ENCODE results near the gene TMPRSS9.
A peak's percentile ranks its signal among the peaks of the same experiment; 100 is the strongest.
"Not testable (repeated sequence)": the region's sequence is repeated elsewhere in the genome, so short reads cannot be mapped to it uniquely, and the experiment has no call there.

Gene TMPRSS9

GRCh38 chr19:2394054-2394441 lies 34.0 kb downstream of the TMPRSS9 start:
- no peaks in the 10 kb centered on the region for H3K36me3 Mint-ChIP-seq
- peak overlapping the region; percentile 49 for H3K4me3 Mint-ChIP-seq

GRCh38 chr19:2394442-2395292 lies 34.6 kb downstream of the TMPRSS9 start:
- peaks cover 24% of the 10 kb centered on the region for H3K4me1 Mint-ChIP-seq
- CTCF ChIA-PET = interaction anchor here (0.8 to 4.2 kb wide), 7 partner anchors 62 to 239 kb away, joined by 3 to 19 read pairs (median 3); partner anchors contain the start of gene PLEKHJ1
- DNase-seq = peak; percentile 56
- H3K27ac Mint-ChIP-seq = peak overlapping the region; percentile 85
- H3K4me3 Mint-ChIP-seq = peak overlapping the region; percentile 45
- H3K27me3 Mint-ChIP-seq = peaks cover 14% of the 10 kb centered on the region
- H3K36me3 Mint-ChIP-seq = no peaks in the 10 kb centered on the region
- no peaks in the 10 kb centered on the region for H3K9me3 Mint-ChIP-seq

More at GRCh38 chr19:2394054-2394441, 34.0 kb downstream of the TMPRSS9 start:
- H3K9me3 Mint-ChIP-seq = no peaks in the 10 kb centered on the region
- H3K4me1 Mint-ChIP-seq = peaks cover 24% of the 10 kb centered on the region
- DNase-seq = peak; percentile 61
- peaks cover 20% of the 10 kb centered on the region for H3K27me3 Mint-ChIP-seq
- CTCF ChIA-PET = interaction anchor here (0.8 to 4.2 kb wide), 7 partner anchors 62 to 238 kb away, joined by 3 to 19 read pairs (median 3); partner anchors contain the start of gene PLEKHJ1
- H3K27ac Mint-ChIP-seq = peak overlapping the region; percentile 85

GRCh38 chr19:2395293-2395829 lies 35.3 kb downstream of the TMPRSS9 start:
- H3K9me3 Mint-ChIP-seq, DNase-seq, H3K4me3 Mint-ChIP-seq, H3K36me3 Mint-ChIP-seq: not testable (repeated sequence)
- Mint-ChIP-seq H3K27ac (peak overlapping the region; percentile 49), H3K27me3 (peaks cover 11% of the 10 kb centered on the region), H3K4me1 (peaks cover 24% of the 10 kb centered on the region)
- CTCF ChIA-PET = interaction anchor here (1.0 to 1.2 kb wide), 2 partner anchors 80 to 218 kb away, joined by 3 read pairs; no protein-coding TSS in a partner anchor

GRCh38 chr19:2397173-2397572 lies 37.1 kb downstream of the TMPRSS9 start:
- H3K27me3 Mint-ChIP-seq, H3K9me3 Mint-ChIP-seq, DNase-seq, H3K36me3 Mint-ChIP-seq, H3K27ac Mint-ChIP-seq, CTCF ChIA-PET, H3K4me3 Mint-ChIP-seq: not testable (repeated sequence)
- peaks cover 22% of the 10 kb centered on the region for H3K4me1 Mint-ChIP-seq

GRCh38 chr19:2398735-2399305 lies 38.8 kb downstream of the TMPRSS9 start:
- Mint-ChIP-seq H3K27me3 (peaks cover 3% of the 10 kb centered on the region), H3K4me3 (no peak overlapping the region), H3K4me1 (peaks cover 11% of the 10 kb centered on the region), H3K36me3 (no peaks in the 10 kb centered on the region), H3K27ac (no peak overlapping the region), H3K9me3 (no peaks in the 10 kb centered on the region)
- no peak for DNase-seq
- CTCF ChIA-PET = interaction anchor here (1.4 kb wide), 1 partner anchor 137 kb away, joined by 3 read pairs; no protein-coding TSS in a partner anchor

- no peak for DNase-seq
- Mint-ChIP-seq H3K27me3 (peaks cover 3% of the 10 kb centered on the region), H3K4me3 (no peak overlapping the region), H3K27ac (no peak overlapping the region), H3K9me3 (no peaks in the 10 kb centered on the region), H3K36me3 (no peaks in the 10 kb centered on the region), H3K4me1 (peaks cover 5% of the 10 kb centered on the region)
- CTCF ChIA-PET = no interaction called here
Measured at GRCh38 chr19:2399582-2399981, 39.5 kb downstream of the TMPRSS9 start.

- CTCF ChIA-PET = no interaction called here
Measured at GRCh38 chr19:2408247-2408646, 48.2 kb downstream of the TMPRSS9 start.

GRCh38 chr19:2409352-2409912 lies 49.4 kb downstream of the TMPRSS9 start:
- Mint-ChIP-seq H3K4me1 (no peaks in the 10 kb centered on the region), H3K4me3 (no peak overlapping the region), H3K9me3 (no peaks in the 10 kb centered on the region), H3K27me3 (peaks cover 25% of the 10 kb centered on the region), H3K36me3 (no peaks in the 10 kb centered on the region), H3K27ac (no peak overlapping the region)
- no peak for DNase-seq
- CTCF ChIA-PET = no interaction called here

More at GRCh38 chr19:2408247-2408646, 48.2 kb downstream of the TMPRSS9 start:
- DNase-seq = no peak
- Mint-ChIP-seq H3K36me3 (no peaks in the 10 kb centered on the region), H3K27ac (no peak overlapping the region), H3K4me1 (no peaks in the 10 kb centered on the region), H3K9me3 (no peaks in the 10 kb centered on the region), H3K4me3 (no peak overlapping the region), H3K27me3 (peaks cover 25% of the 10 kb centered on the region)

- no peaks in the 10 kb centered on the region for H3K9me3 Mint-ChIP-seq
- H3K27me3 Mint-ChIP-seq = peaks cover 23% of the 10 kb centered on the region
- CTCF ChIA-PET = no interaction called here
- no peak for DNase-seq
- no peaks in the 10 kb centered on the region for H3K4me1 Mint-ChIP-seq
- no peak overlapping the region for H3K27ac Mint-ChIP-seq
- H3K4me3 Mint-ChIP-seq = no peak overlapping the region
- no peaks in the 10 kb centered on the region for H3K36me3 Mint-ChIP-seq
Measured at GRCh38 chr19:2410023-2410422, 50.0 kb downstream of the TMPRSS9 start.

- H3K4me1 Mint-ChIP-seq = no peaks in the 10 kb centered on the region
- peaks cover 21% of the 10 kb centered on the region for H3K27me3 Mint-ChIP-seq
- H3K9me3 Mint-ChIP-seq = no peaks in the 10 kb centered on the region
- H3K36me3 Mint-ChIP-seq = no peaks in the 10 kb centered on the region
- H3K27ac Mint-ChIP-seq = no peak overlapping the region
- no peak for DNase-seq
- H3K4me3 Mint-ChIP-seq = no peak overlapping the region
- CTCF ChIA-PET = interaction anchor here (0.8 to 1.2 kb wide), 2 partner anchors 19 to 464 kb away, joined by 3 read pairs; no protein-coding TSS in a partner anchor
Measured at GRCh38 chr19:2411709-2412108, 51.6 kb downstream of the TMPRSS9 start.

GRCh38 chr19:2412449-2412848 lies 52.4 kb downstream of the TMPRSS9 start:
- H3K36me3 Mint-ChIP-seq = no peaks in the 10 kb centered on the region
- H3K27ac Mint-ChIP-seq = no peak overlapping the region
- CTCF ChIA-PET = interaction anchor here (1.2 kb wide), 1 partner anchor 19 kb away, joined by 3 read pairs; no protein-coding TSS in a partner anchor
- H3K27me3 Mint-ChIP-seq = peaks cover 21% of the 10 kb centered on the region
- DNase-seq = no peak
- no peaks in the 10 kb centered on the region for H3K4me1 Mint-ChIP-seq
- H3K4me3 Mint-ChIP-seq = no peak overlapping the region
- H3K9me3 Mint-ChIP-seq = no peaks in the 10 kb centered on the region

GRCh38 chr19:2413159-2413558 lies 53.1 kb downstream of the TMPRSS9 start:
- H3K4me1 Mint-ChIP-seq = no peaks in the 10 kb centered on the region
- H3K9me3 Mint-ChIP-seq = no peaks in the 10 kb centered on the region
- H3K27ac Mint-ChIP-seq = no peak overlapping the region
- CTCF ChIA-PET = no interaction called here
- no peak overlapping the region for H3K4me3 Mint-ChIP-seq
- H3K27me3 Mint-ChIP-seq = peaks cover 21% of the 10 kb centered on the region
- no peak for DNase-seq
- peaks cover 1% of the 10 kb centered on the region for H3K36me3 Mint-ChIP-seq

GRCh38 chr19:2413629-2414028 lies 53.6 kb downstream of the TMPRSS9 start:
- DNase-seq = no peak
- CTCF ChIA-PET = no interaction called here
- H3K9me3 Mint-ChIP-seq = no peaks in the 10 kb centered on the region

GRCh38 chr19:2415281-2415972 lies 55.4 kb downstream of the TMPRSS9 start:
- peaks cover 1% of the 10 kb centered on the region for H3K36me3 Mint-ChIP-seq
- DNase-seq = no peak
- H3K4me1 Mint-ChIP-seq = no peaks in the 10 kb centered on the region

More at GRCh38 chr19:2413629-2414028, 53.6 kb downstream of the TMPRSS9 start:
- no peak overlapping the region for H3K4me3 Mint-ChIP-seq
- peaks cover 1% of the 10 kb centered on the region for H3K36me3 Mint-ChIP-seq
- H3K27ac Mint-ChIP-seq = no peak overlapping the region
- H3K4me1 Mint-ChIP-seq = no peaks in the 10 kb centered on the region
- H3K27me3 Mint-ChIP-seq = peaks cover 21% of the 10 kb centered on the region

More at GRCh38 chr19:2415281-2415972, 55.4 kb downstream of the TMPRSS9 start:
- CTCF ChIA-PET = no interaction called here
- no peaks in the 10 kb centered on the region for H3K9me3 Mint-ChIP-seq
- peaks cover 9% of the 10 kb centered on the region for H3K27me3 Mint-ChIP-seq
- no peak overlapping the region for H3K27ac Mint-ChIP-seq
- no peak overlapping the region for H3K4me3 Mint-ChIP-seq
